Stomach (tissue), 9 donors: Measurements from ENCODE around the gene KCNE4. TPM values are rescaled to one million over a fixed set of nuclear protein-coding genes. Genes with fewer than 3 reads are reported as not detected.

Experiments used
- DNase-seq, 2 donors: peaks; one replicate each; pipeline versions ENCODE4 v3.0.0 to v3.0.0-alpha.2; 2013 to 2019
- H3K27ac ChIP-seq, 5 donors: fragments of 200-600 bp in 4 of 5; sonication (generic) in 4 of 5; one replicate each; pipeline ENCODE4 v1.5.1; 2013 to 2019; ENCODE audit warnings: mild to moderate bottlenecking in 1 of 5, moderate library complexity in 1 of 5
- H3K27me3 ChIP-seq, 3 donors: fragments of 200-600 bp; sonication (generic); one replicate each; pipeline ENCODE4 v1.5.1; 2017 to 2019; ENCODE audit warnings: mixed run types in 1 of 3
- H3K36me3 ChIP-seq, 4 donors: fragments of 200-600 bp; sonication (generic); 1 replicate in 3 of 4; 2 replicates in 1 of 4; pipeline ENCODE4 v1.5.1; 2016 to 2019
- H3K4me1 ChIP-seq, 4 donors: fragments of 200-600 bp; sonication (generic); one replicate each; pipeline ENCODE4 v1.5.1; 2016 to 2019
- H3K4me3 ChIP-seq, 4 donors: fragments of 200-600 bp; sonication (generic) in 3 of 4; one replicate each; pipeline ENCODE4 v1.5.1; 2016 to 2019; ENCODE audit warnings: mild to moderate bottlenecking in 1 of 4
- H3K9me3 ChIP-seq, 4 donors: fragments of 200-600 bp; sonication (generic); one replicate each; pipeline ENCODE4 v1.5.1; 2016 to 2019
- CTCF ChIP-seq, 7 experiments: fragments of 450-650 bp in 4 of 7; fragments of 200-600 bp in 3 of 7; sonication (generic) in 3 of 7; IDR thresholded peaks; one replicate each; pipeline ENCODE4 v1.5.1; 2016 to 2019; ENCODE audit warnings: antibody characterized with exemption in 7 of 7, control low read depth in 2 of 7, mild to moderate bottlenecking in 1 of 7
- EP300 ChIP-seq: sonication (generic); formaldehyde crosslinking; IDR thresholded peaks from one replicate; pipeline ENCODE4 v1.6.1; 2017; ENCODE audit warnings: antibody characterized with exemption
- POLR2A ChIP-seq, 4 donors: fragments of 450-650 bp; IDR thresholded peaks; one replicate each; pipeline ENCODE4 v1.6.1; 2016; ENCODE audit warnings: antibody characterized with exemption in 4 of 4, control low read depth in 2 of 4, mild to moderate bottlenecking in 1 of 4, moderate library complexity in 1 of 4
- POLR2AphosphoS5 ChIP-seq, 3 donors: sonication (generic); formaldehyde crosslinking; IDR thresholded peaks; one replicate each; pipeline ENCODE4 v1.6.1; 2016; ENCODE audit warnings: antibody characterized with exemption in 3 of 3
- WGBS, 5 donors: extraction: QIAGEN DNeasy Blood & Tissue Kit in 3 of 5; methylation state at CpG; one replicate each; pipeline versions ENCODE4 v1.1.5 to v1.1.7; 2013 to 2018; 5-methylcytosine and 5-hydroxymethylcytosine counted together
- intact Hi-C: fragments of 100-400 bp; cut with DNase I; formaldehyde crosslinking; loops from one replicate; pipeline ENCODE4 v1.15.1; 2023; ENCODE audit warnings: low total_unique reads
- polyA plus RNA-seq, 3 donors: library from polyadenylated mRNA; stranded (reverse); fragments of 200-250 nt; gene quantifications; one replicate each; pipeline ENCODE4 v1.2.3, GENCODE V29; 2013
- total RNA-seq, 5 donors: library from RNA; depleted of rRNA; stranded (reverse); fragments of >200 nt; gene quantifications; one replicate each; pipeline versions ENCODE4 v1.1.0 to v1.2.3, GENCODE V29; 2014 to 2016
- donor health status: healthy with polysubstance abuse.
- donor health status: Bipolar disorder and iron deficiency.
- donor health status: healthy.

KCNE4 gene
- total and polyA plus RNA-seq, 8 donors, result 0.58 to 16.3 (median 2.9) TPM; not detected in 1

GRCh38 chr2:223027442-223027841 lies 24.5 kb upstream of the KCNE4 start:
- Histone ChIP-seq H3K4me3 (no peak overlapping the region), H3K4me1 (peaks cover 0 to 36% (median 13%) of the 10 kb centered on the region in 4 donors), H3K9me3 (peaks cover 0 to 9% (median 2%) of the 10 kb centered on the region in 4 donors), H3K36me3 (no peaks in the 10 kb centered on the region), H3K27ac (peak overlapping the region; percentile 55 to 76 (median 64)), H3K27me3 (no peaks in the 10 kb centered on the region)
- peak in 1 of 2 donors; percentile 38 for DNase-seq
- TF ChIP-seq POLR2A (IDR thresholded peaks at IDR 0.05) (no peak), POLR2AphosphoS5 (IDR thresholded peaks at IDR 0.05) (no peak), EP300 (no peak), CTCF (IDR thresholded peaks at IDR 0.05) (no peak)
- 92 to 99% (median 94%) methylated on average over 2 of the region's 2 CpGs for WGBS, 5 donors
- intact Hi-C loops, result no loop called here

GRCh38 chr2:223029287-223029686 lies 22.7 kb upstream of the KCNE4 start:
- Histone ChIP-seq H3K27ac (no peak overlapping the region), H3K27me3 (no peaks in the 10 kb centered on the region), H3K4me1 (peaks cover 0 to 36% (median 13%) of the 10 kb centered on the region in 4 donors), H3K9me3 (peaks cover 0 to 10% (median 2%) of the 10 kb centered on the region in 4 donors), H3K36me3 (no peaks in the 10 kb centered on the region), H3K4me3 (no peak overlapping the region)
- TF ChIP-seq POLR2AphosphoS5 (IDR thresholded peaks at IDR 0.05), result no peak
- no peak for TF ChIP-seq EP300
- no peak for TF ChIP-seq CTCF (IDR thresholded peaks at IDR 0.05)
- no peak for TF ChIP-seq POLR2A (IDR thresholded peaks at IDR 0.05)
- whole genome bisulfite sequencing, 5 donors, result 61 to 76% (median 69%) methylated on average over 3 of the region's 3 CpGs
- intact Hi-C loops, result no loop called here
- DNase-seq, result no peak

GRCh38 chr2:223032187-223033142 lies 19.5 kb upstream of the KCNE4 start:
- H3K4me3 ChIP-seq, result no peak overlapping the region
- no peak overlapping the region for H3K27ac ChIP-seq
- H3K9me3 ChIP-seq, result peaks cover 0 to 10% (median 2%) of the 10 kb centered on the region in 4 donors
- 81 to 85% (median 85%) methylated on average over 8 of the region's 8 CpGs for WGBS, 5 donors
- H3K27me3 ChIP-seq, result no peaks in the 10 kb centered on the region
- H3K4me1 ChIP-seq, result peaks cover 0 to 12% (median 1%) of the 10 kb centered on the region in 4 donors
- intact Hi-C loops, result no loop called here
- TF ChIP-seq POLR2A (IDR thresholded peaks at IDR 0.05), result no peak
- no peak for TF ChIP-seq CTCF (IDR thresholded peaks at IDR 0.05)
- no peak for TF ChIP-seq EP300
- no peak for TF ChIP-seq POLR2AphosphoS5 (IDR thresholded peaks at IDR 0.05)
- DNase-seq, result no peak
- H3K36me3 ChIP-seq, result no peaks in the 10 kb centered on the region

GRCh38 chr2:223034221-223034975 lies 17.6 kb upstream of the KCNE4 start:
- TF ChIP-seq EP300, result no peak
- no peak for TF ChIP-seq POLR2A (IDR thresholded peaks at IDR 0.05)
- TF ChIP-seq POLR2AphosphoS5 (IDR thresholded peaks at IDR 0.05), result no peak
- TF ChIP-seq CTCF (IDR thresholded peaks at IDR 0.05), result no peak
- Histone ChIP-seq H3K4me1 (no peaks in the 10 kb centered on the region), H3K36me3 (no peaks in the 10 kb centered on the region), H3K27ac (no peak overlapping the region), H3K4me3 (no peak overlapping the region), H3K9me3 (peaks cover 0 to 10% (median 2%) of the 10 kb centered on the region in 4 donors), H3K27me3 (no peaks in the 10 kb centered on the region)
- intact Hi-C loops, result no loop called here
- DNase-seq, result no peak
